H9 (cell line): ENCODE data around the gene KCNAB1. TPM values are rescaled to one million over a fixed set of nuclear protein-coding genes. Genes with fewer than 3 reads are reported as not detected.

Experiments
- DNase-seq: peaks from one replicate; pipeline ENCODE4 v3.0.0-alpha.2; 2017
- H2AFZ ChIP-seq: one replicate; pipeline ENCODE4 v1.6.1; 2013; ENCODE audit warnings: mild to moderate bottlenecking, low read length, control low read depth, moderate library complexity
- H2AK5ac ChIP-seq: 2 replicates; pipeline ENCODE4 v1.6.1; 2013; ENCODE audit warnings: low read length, control low read depth, mixed read lengths; ENCODE audit not compliant: insufficient read length
- H2BK120ac ChIP-seq: one replicate; pipeline ENCODE4 v1.6.1; 2013; ENCODE audit warnings: low read depth, mild to moderate bottlenecking, low read length, control low read depth, inconsistent platforms; ENCODE audit not compliant: poor library complexity, severe bottlenecking
- H2BK12ac ChIP-seq: 2 replicates; pipeline ENCODE4 v1.6.1; 2013; ENCODE audit warnings: low read length, control low read depth, mixed read lengths, low read depth; ENCODE audit not compliant: insufficient read length
- H2BK15ac ChIP-seq: 2 replicates; pipeline ENCODE4 v1.6.1; 2013; ENCODE audit warnings: low read depth, low read length, control low read depth
- H2BK20ac ChIP-seq: one replicate; pipeline ENCODE4 v1.6.1; 2013; ENCODE audit warnings: low read depth, mild to moderate bottlenecking, low read length, control low read depth, inconsistent platforms; ENCODE audit not compliant: poor library complexity, severe bottlenecking
- H2BK5ac ChIP-seq: 2 replicates; pipeline ENCODE4 v1.6.1; 2013; ENCODE audit warnings: low read length, control low read depth, mixed read lengths; ENCODE audit not compliant: insufficient read length
- H3K14ac ChIP-seq: 2 replicates; pipeline ENCODE4 v1.6.1; 2013; ENCODE audit warnings: low read length, control low read depth; ENCODE audit not compliant: insufficient read depth
- H3K18ac ChIP-seq: 2 replicates; pipeline ENCODE4 v1.6.1; 2013; ENCODE audit warnings: low read depth, mild to moderate bottlenecking, mixed read lengths, low read length, control low read depth; ENCODE audit not compliant: insufficient read length
- H3K23ac ChIP-seq: 2 replicates; pipeline ENCODE4 v1.6.1; 2013; ENCODE audit warnings: low read length, control low read depth, mixed read lengths, low read depth; ENCODE audit not compliant: insufficient read length
- H3K23me2 ChIP-seq: 2 replicates; pipeline ENCODE4 v1.6.1; 2013; ENCODE audit warnings: low read depth, mild to moderate bottlenecking, mixed read lengths, low read length, control low read depth; ENCODE audit not compliant: insufficient read length, poor library complexity, severe bottlenecking
- H3K27ac ChIP-seq: 2 replicates; pipeline ENCODE4 v1.5.1; 2013; ENCODE audit warnings: low read length, control low read depth, mixed read lengths, low read depth; ENCODE audit not compliant: insufficient read length
- H3K27me3 ChIP-seq: 2 replicates; pipeline ENCODE4 v1.6.1; 2013; ENCODE audit warnings: low read length, control low read depth, inconsistent platforms; ENCODE audit not compliant: insufficient read depth
- H3K4ac ChIP-seq: 2 replicates; pipeline ENCODE4 v1.6.1; 2013; ENCODE audit warnings: low read depth, mild to moderate bottlenecking, control low read depth, inconsistent platforms, low read length, moderate library complexity
- H3K4me1 ChIP-seq: 2 replicates; pipeline ENCODE4 v1.6.1; 2013; ENCODE audit warnings: low read length, control low read depth, inconsistent platforms; ENCODE audit not compliant: insufficient read depth
- H3K4me2 ChIP-seq: 2 replicates; pipeline ENCODE4 v1.6.1; 2013; ENCODE audit warnings: low read length, control low read depth, mixed read lengths; ENCODE audit not compliant: insufficient read length, insufficient read depth
- H3K56ac ChIP-seq: 2 replicates; pipeline ENCODE4 v1.6.1; 2013; ENCODE audit warnings: low read depth, mild to moderate bottlenecking, mixed read lengths, low read length, control low read depth; ENCODE audit not compliant: insufficient read length
- H3K79me1 ChIP-seq: 2 replicates; pipeline ENCODE4 v1.6.1; 2013; ENCODE audit warnings: low read depth, mild to moderate bottlenecking, moderate library complexity, low read length, control low read depth, inconsistent platforms; ENCODE audit not compliant: insufficient read depth, poor library complexity, severe bottlenecking
- H3K79me2 ChIP-seq: 2 replicates; pipeline ENCODE4 v1.6.1; 2013; ENCODE audit warnings: low read length, control low read depth, inconsistent platforms; ENCODE audit not compliant: insufficient read depth
- H3K9ac ChIP-seq: 2 replicates; pipeline ENCODE4 v1.6.1; 2013; ENCODE audit warnings: low read length, control low read depth, mixed read lengths; ENCODE audit not compliant: insufficient read length; ENCODE audit errors: extremely low read depth
- H3K9me3 ChIP-seq: one replicate; pipeline ENCODE4 v1.6.1; 2013; ENCODE audit warnings: low read depth, low read length, inconsistent platforms; ENCODE audit not compliant: control insufficient read depth
- H3T11ph ChIP-seq: one replicate; pipeline ENCODE4 v1.6.1; 2013; ENCODE audit warnings: mild to moderate bottlenecking, low read length, control low read depth, inconsistent platforms
- H4K20me1 ChIP-seq: one replicate; pipeline ENCODE4 v1.6.1; 2013; ENCODE audit not compliant: control insufficient read depth, insufficient read length, insufficient read depth
- H4K5ac ChIP-seq: 2 replicates; pipeline ENCODE4 v1.6.1; 2013; ENCODE audit warnings: low read depth, mild to moderate bottlenecking, mixed read lengths, low read length, control low read depth; ENCODE audit not compliant: insufficient read length
- H4K8ac ChIP-seq: replicated peaks from 2 replicates; pipeline ENCODE4 v1.6.1; 2013; ENCODE audit warnings: low read length, control low read depth, mixed read lengths, low read depth; ENCODE audit not compliant: insufficient read length
- H4K91ac ChIP-seq: 2 replicates; pipeline ENCODE4 v1.6.1; 2013; ENCODE audit warnings: low read depth, mild to moderate bottlenecking, moderate library complexity, mixed read lengths, low read length, control low read depth; ENCODE audit not compliant: insufficient read length
- H3K27ac Mint-ChIP-seq, 3 experiments: 2 replicates in 2 of 3; 3 replicates in 1 of 3; pipeline ENCODE4 v1.8.0; 2020 to 2021; ENCODE audit warnings: mixed read lengths in 3 of 3, mild to moderate bottlenecking in 1 of 3, moderate library complexity in 1 of 3
- H3K27me3 Mint-ChIP-seq: 2 replicates; pipeline ENCODE4 v1.8.0; 2021; ENCODE audit warnings: low read depth, mild to moderate bottlenecking, moderate library complexity, mixed read lengths
- H3K36me3 Mint-ChIP-seq, 3 experiments: 2 replicates in 2 of 3; 3 replicates in 1 of 3; pipeline ENCODE4 v1.8.0; 2020 to 2021; ENCODE audit warnings: low read depth in 3 of 3, mixed read lengths in 3 of 3; ENCODE audit not compliant: insufficient read depth in 1 of 3
- H3K4me1 Mint-ChIP-seq, 2 experiments: 2 replicates each; pipeline ENCODE4 v1.8.0; 2020; ENCODE audit warnings: mixed read lengths in 2 of 2
- H3K4me3 Mint-ChIP-seq, 2 experiments: 2 replicates in 1 of 2; 3 replicates in 1 of 2; pipeline ENCODE4 v1.8.0; 2020 to 2021; ENCODE audit warnings: mild to moderate bottlenecking in 2 of 2, mixed read lengths in 2 of 2, moderate library complexity in 1 of 2
- H3K9me3 Mint-ChIP-seq, 2 experiments: 2 replicates in 1 of 2; 3 replicates in 1 of 2; pipeline ENCODE4 v1.8.0; 2020; ENCODE audit warnings: mild to moderate bottlenecking in 2 of 2, mixed read lengths in 2 of 2, moderate library complexity in 1 of 2
- WGBS: extraction: QIAGEN DNeasy Blood & Tissue Kit; methylation state at CpG from one replicate; pipeline ENCODE4 v1.1.7; 2013; ENCODE audit warnings: missing lambda C conversion rate, low lambda C conversion rate, mixed read lengths; ENCODE audit not compliant: insufficient read length; ENCODE audit errors: extremely low coverage; 5-methylcytosine and 5-hydroxymethylcytosine counted together
- total RNA-seq: library from RNA; stranded (reverse); gene quantifications from 2 replicates; pipeline ENCODE4 v1.2.1, GENCODE V29; 2021
- TF ChIP-seq, protein P1 (sequence below): fragments of 200-600 bp; sonication (generic); conservative IDR thresholded peaks from 3 replicates; pipeline ENCODE4 v1.8.0; 2021; ENCODE audit warnings: antibody characterized with exemption, mild to moderate bottlenecking

Gene KCNAB1
- total RNA-seq, 1 experiment from 2014 or later, result 3.7 TPM

DNA sequence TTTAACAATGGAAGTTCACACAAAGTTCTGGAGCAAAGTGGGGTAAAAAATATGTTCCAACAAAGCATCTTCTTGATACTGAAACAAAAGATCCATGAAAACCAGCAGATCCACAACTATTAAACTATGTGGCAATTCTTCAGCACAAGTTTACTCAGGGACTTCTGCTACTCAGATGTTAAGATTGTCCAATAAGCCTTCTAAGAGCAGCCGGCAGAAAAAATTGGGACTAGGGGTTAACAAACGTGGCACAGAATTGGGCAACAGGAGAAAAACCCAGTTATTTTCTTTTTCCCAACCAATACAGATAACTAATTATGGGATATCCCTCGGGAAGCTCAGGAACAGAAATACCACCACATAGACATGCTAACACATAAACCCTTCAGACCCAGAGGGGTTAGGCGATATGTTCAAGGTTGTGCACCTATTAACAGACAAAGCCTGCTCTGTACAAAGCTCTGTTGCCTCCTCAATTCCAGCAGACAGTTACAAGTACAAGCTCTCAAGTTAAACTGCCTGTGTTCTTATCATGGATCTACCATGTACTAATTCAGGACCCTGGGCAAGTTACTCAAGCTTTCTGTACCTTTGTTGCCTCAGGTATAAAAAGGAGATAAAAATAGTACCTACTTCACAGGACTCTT lies 427.8 kb downstream of the KCNAB1 start:
- no peaks in the 10 kb centered on the region for H3K27me3 Mint-ChIP-seq
- no peaks in the 10 kb centered on the region for H3K9me3 ChIP-seq

More for the DNA sequence above, 427.8 kb downstream of the KCNAB1 start:
- no peak overlapping the region for H3K4me3 Mint-ChIP-seq
- no peak overlapping the region for H2AFZ ChIP-seq
- H3K18ac ChIP-seq, result no peak overlapping the region
- no peaks in the 10 kb centered on the region for H3K27me3 ChIP-seq
- H3K4me1 Mint-ChIP-seq, result peaks cover 6 to 8% of the 10 kb centered on the region in 2 experiments
- no peak for DNase-seq
- H2BK20ac ChIP-seq, result no peak overlapping the region
- H3K9me3 Mint-ChIP-seq, result no peaks in the 10 kb centered on the region
- H3K9ac ChIP-seq, result no peak overlapping the region
- H3K4me1 ChIP-seq, result no peaks in the 10 kb centered on the region
- H4K8ac ChIP-seq, result no peak overlapping the region
- no peak overlapping the region for H3K27ac ChIP-seq
- no peak overlapping the region for H3T11ph ChIP-seq
- TF ChIP-seq, protein P1, sequence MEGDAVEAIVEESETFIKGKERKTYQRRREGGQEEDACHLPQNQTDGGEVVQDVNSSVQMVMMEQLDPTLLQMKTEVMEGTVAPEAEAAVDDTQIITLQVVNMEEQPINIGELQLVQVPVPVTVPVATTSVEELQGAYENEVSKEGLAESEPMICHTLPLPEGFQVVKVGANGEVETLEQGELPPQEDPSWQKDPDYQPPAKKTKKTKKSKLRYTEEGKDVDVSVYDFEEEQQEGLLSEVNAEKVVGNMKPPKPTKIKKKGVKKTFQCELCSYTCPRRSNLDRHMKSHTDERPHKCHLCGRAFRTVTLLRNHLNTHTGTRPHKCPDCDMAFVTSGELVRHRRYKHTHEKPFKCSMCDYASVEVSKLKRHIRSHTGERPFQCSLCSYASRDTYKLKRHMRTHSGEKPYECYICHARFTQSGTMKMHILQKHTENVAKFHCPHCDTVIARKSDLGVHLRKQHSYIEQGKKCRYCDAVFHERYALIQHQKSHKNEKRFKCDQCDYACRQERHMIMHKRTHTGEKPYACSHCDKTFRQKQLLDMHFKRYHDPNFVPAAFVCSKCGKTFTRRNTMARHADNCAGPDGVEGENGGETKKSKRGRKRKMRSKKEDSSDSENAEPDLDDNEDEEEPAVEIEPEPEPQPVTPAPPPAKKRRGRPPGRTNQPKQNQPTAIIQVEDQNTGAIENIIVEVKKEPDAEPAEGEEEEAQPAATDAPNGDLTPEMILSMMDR, result no peak
- H2BK5ac ChIP-seq, result no peak overlapping the region
- no peak overlapping the region for H2BK15ac ChIP-seq
- no peaks in the 10 kb centered on the region for H3K23me2 ChIP-seq
- H3K36me3 Mint-ChIP-seq, result peaks cover 56 to 93% (median 83%) of the 10 kb centered on the region in 3 experiments; a peak in 6 of 7 replicates
- no peak overlapping the region for H4K91ac ChIP-seq
- no peaks in the 10 kb centered on the region for H4K20me1 ChIP-seq
- no peak overlapping the region for H4K5ac ChIP-seq
- no peak overlapping the region for H2AK5ac ChIP-seq
- H3K4ac ChIP-seq, result no peak overlapping the region
- no peak overlapping the region for H3K27ac Mint-ChIP-seq
- no peak overlapping the region for H3K14ac ChIP-seq
- no peak overlapping the region for H3K56ac ChIP-seq
- no peak overlapping the region for H2BK12ac ChIP-seq
- peaks cover 4% of the 10 kb centered on the region for H3K79me1 ChIP-seq
- H2BK120ac ChIP-seq, result no peak overlapping the region
- no peak overlapping the region for H3K23ac ChIP-seq
- H3K79me2 ChIP-seq, result peaks cover 17% of the 10 kb centered on the region; the same call in 1 of the 2 replicates
- H3K4me2 ChIP-seq, result no peak overlapping the region
- WGBS, result no CpG with 5 or more reads among the region's 4 CpGs
